Measurements from ENCODE around the gene GALNT6.

Gene GALNT6

GRCh38 chr12:51379571-51379970 is 11.6 kb downstream of the GALNT6 start:
- no peak for DNase-seq

- DNase-seq = no peak
These were observed 12.5 kb downstream of the GALNT6 start for GRCh38 chr12:51378749-51379148.

- no peak for DNase-seq
These were observed 13.9 kb downstream of the GALNT6 start for GRCh38 chr12:51377099-51377984.

GRCh38 chr12:51374856-51375255 is 16.4 kb downstream of the GALNT6 start:
- DNase-seq = no peak

DNA sequence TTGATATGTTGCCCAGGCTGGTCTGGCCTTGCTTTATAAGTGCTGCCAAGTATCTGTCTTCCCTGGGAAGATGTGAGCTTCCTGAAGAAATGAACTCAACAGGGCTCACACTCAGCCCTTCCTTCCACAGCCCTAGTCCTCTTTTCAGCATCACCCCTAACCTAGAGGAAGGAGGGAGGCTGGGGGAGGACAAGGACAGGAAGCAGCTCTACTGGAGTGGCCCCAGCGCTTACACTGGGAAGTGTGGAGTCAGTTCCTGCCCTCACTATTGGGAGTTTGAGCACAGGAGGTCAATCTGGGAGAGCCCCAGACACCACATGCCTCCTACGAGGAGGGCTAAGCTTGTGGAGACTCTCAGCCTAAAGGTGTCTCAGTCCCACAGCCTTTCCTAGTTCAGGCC is 16.8 kb downstream of the GALNT6 start:
- no peak for DNase-seq

DNA sequence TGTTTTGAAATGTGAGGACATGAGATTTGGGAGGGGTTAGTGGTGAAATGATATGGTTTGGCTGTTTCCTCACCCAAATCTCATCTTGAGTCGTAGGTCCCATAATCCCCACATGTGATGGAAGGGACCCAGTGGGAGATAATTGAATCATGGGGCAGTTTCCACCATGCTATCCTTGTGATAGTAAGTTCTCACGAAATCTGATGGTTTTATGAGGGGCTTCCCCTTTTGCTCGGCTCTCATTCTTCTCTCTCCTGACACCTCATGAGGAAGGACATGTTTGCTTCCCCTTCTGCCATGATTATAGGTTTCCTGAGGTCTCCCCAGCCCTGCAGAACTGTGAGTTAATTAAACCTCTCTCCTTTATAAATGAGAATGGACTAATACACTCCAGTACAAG is 18.0 kb downstream of the GALNT6 start:
- DNase-seq = no peak

DNA sequence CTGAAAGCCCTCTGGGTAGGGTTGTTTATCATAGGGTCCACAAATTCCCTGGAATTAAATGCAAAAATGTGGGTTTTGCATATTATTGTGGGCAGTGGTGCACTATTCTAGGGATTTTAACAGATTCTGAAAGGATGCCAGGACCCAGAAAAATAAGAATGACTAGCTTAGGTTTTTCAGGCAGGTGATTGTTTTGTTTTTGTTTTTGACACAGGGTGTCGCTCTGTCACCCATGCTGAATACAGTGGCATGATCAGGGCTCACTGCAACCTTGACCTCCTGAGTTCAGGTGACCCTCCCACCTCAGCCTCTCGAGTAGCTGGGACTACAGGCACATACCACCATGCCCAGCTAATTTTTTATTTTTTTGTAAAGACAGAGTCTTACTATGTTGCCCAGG is 19.2 kb downstream of the GALNT6 start:
- DNase-seq = no peak

GRCh38 chr12:51371295-51371953 is 19.8 kb downstream of the GALNT6 start:
- DNase-seq = peak; percentile 43

DNA sequence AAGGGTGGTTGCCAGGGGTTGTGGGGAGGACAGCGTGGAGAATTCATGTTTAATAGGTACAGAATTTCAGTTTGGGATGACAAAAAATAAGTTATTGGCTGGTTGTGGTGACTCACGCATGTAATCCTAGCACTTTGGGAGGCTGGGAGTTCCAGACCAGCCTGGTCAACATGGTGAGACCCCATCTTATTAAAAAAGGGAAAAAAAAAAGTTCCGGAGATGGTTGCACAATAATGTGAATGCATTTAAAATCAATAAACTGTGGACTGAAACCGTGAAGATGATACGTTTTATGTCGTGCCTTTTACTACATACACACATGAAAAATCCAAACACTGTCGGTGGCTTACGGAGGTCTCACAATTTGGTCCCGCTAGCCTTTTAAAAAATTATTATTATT is 20.5 kb downstream of the GALNT6 start:
- DNase-seq = no peak

GRCh38 chr12:51369581-51369980 is 21.6 kb downstream of the GALNT6 start:
- DNase-seq = no peak

- DNase-seq = no peak
These were observed 22.3 kb downstream of the GALNT6 start for GRCh38 chr12:51368640-51369517.

DNA sequence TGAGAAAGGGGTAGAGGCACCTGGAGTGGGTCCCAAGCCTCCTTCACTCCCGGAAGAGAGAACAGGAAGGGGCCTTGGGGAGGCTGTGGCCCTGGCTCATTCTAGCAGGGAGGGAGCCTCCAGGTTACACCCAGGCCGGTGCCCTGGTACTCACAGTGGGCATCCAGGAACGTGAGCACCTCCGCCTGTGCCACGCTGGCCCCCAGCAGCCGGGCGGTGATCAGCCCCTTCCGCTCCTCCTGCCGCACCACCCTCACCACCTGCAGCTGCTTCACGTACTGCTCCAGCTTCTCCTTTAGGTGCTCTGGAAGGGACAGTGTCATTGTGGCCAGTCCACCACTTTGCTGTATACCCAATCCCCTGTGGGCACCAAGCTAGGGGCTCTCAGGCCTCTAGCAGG is 25.9 kb downstream of the GALNT6 start:
- DNase-seq = no peak

- no peak for DNase-seq
These were observed 27.2 kb downstream of the GALNT6 start for GRCh38 chr12:51364001-51364400.

- DNase-seq = no peak
These were observed 28.4 kb downstream of the GALNT6 start for GRCh38 chr12:51362747-51363342.

GRCh38 chr12:51362307-51362706 is 28.9 kb downstream of the GALNT6 start:
- peak; percentile 91 for DNase-seq

DNA sequence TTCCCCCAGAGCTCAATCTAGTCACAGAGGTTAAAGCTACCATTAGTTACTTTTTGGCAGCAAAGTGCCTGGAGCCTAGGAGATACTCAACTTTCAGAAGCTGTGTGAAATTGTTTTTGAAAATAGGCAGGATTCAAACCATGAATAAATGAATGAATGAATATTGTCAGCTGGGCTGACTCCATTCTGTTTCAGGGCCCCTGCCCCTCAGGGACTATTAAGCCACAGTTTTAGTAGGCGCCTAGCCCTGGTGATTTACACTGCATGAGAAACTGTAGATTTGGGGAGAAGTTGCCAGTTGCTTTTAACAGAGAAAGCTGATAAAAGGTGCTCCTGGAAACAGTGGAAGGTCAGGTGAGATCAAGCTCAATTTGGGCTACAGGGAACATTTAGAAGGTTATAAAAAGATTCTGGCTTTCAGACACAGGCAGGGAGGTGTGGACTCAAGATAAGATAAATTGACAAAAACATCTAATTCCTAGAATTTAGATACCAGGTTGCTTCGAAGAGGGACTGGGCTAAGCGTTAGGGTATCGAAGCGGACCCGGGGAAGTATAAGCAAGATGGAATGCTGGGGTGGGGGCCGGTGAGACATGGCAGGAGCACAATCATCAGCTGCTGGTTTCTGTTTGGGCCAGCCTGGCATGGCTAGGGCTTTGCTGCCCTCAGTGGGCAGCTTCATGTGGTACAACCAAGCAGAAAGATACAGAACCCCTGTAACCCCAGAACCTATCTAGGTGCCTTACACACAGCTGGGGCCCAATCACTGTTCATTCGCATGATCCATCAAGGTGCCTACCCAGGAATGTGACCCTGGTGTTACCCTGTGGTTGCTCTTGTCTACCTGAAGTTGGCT is 29.8 kb downstream of the GALNT6 start:
- no peak for DNase-seq

- DNase-seq = peak; percentile 20
These were observed 30.9 kb downstream of the GALNT6 start for GRCh38 chr12:51360315-51360714.

DNA sequence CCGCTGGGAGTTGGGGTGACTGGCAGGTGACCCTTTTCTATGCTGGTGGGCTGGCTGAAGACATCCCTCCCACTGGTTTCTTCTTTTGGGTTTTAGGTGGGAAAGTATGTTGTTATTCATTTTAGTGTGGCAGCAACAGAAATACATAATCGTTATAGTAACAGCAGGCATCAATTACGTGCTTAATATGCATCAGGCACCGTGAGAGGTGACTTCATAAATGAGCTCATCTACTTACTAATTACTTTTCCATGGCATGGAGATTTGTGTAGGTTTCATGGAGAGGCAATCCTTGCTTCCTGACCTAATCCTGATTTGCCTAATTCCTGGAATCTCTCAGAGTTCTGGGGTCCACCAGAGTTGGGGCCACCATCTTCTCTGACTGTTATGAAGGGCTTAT is 31.4 kb downstream of the GALNT6 start:
- no peak for DNase-seq

DNA sequence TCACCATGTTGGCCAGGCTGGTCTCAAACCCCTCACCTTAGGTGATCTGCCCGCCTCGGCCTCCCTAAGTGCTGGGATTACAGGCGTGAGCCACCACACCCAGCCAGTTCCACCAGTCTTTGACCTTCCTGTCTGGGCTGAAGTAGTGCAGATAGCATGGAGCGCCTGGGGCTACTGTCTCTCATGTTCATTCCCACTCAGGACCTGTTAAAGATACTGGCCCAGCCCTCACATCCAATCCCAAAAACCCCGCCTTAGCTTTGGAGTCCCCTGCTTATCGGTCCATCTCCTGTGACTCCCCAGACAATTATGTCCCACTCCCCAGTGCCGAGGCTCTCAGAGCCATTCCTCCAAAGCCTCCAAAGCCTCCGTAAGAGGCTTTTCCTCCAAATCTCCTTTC is 32.7 kb downstream of the GALNT6 start:
- no peak for DNase-seq

DNA sequence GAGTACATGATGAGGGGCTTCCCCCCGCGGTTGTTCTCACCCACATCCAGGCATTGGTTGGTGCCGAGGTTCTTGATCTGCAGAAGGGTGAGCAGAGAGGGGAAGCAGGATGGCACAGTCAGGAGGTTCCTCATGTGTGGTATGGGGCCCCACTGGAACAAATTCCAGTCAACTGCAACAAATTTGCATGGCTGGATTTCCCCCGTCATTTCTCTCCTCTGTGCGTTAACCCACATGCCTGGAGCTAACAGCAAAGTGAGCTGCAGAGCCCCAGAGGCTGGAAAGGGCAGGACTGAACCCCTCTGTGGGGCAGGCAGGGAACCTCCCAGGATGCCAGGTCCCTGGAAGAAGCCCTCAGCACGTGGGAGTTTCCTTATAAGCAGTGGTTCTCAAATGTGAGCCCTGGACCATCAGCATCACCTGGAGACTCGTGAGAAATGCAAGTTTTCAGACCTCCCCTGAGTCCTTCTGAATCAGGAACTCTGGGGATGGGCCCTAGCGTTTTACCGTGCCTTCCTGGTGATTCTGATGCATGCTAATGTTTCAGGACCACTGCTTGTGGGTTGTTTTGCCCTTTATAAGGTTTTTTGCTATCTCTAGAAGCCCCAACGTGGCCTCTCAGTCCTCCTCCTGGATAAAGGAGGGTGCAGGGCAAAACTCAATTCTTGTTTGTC is 33.7 kb downstream of the GALNT6 start:
- no peak for DNase-seq

DNA sequence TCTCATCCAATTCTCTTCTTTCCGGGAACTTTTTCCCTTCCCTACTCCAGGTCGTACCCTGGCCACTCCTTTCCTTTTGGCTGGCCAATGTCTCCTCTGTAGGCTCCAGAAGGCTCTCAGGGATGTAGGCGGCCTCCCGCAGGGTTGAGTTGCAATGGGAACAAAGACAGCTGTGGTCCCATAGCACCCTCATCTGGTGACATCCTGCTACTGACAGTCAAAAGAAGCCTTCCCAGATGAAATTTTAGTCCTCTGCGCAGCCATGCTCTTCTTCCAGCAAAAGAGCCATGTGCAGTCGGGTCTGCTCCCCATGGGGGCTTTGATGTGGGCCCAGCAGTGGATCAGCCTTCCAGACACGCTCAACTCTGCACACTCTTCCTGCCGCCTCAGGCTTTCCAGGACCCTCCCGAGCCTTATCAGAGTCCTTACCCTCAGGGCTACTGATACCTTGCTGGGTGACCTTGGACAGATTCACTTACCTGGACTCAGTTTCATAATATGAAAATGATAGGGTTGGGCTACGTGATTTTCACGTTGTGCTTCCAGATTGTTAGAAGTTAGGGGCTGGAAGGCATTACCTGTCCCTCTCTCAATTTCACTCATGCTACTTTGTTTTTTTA is 39.2 kb downstream of the GALNT6 start:
- peak; percentile 55 for DNase-seq
